HepG2 (cell line): Measurements from ENCODE around the gene UBE2Q1. TPM values are rescaled to one million over a fixed set of nuclear protein-coding genes. Genes with fewer than 3 reads are reported as not detected.

ENCODE experiments used
- ATAC-seq: fragments of 200-7000 bp; cut with Tn5 transposase; 3 replicates; pipeline ENCODE4 v1.9.1; 2020; ENCODE audit warnings: mild to moderate bottlenecking, moderate library complexity
- BruUV-seq: library from RNA; stranded (reverse); fragments of 400-500 nt; replicated peaks from 2 replicates; lab custom pipeline; 2021; lab: Mats Ljungman, UMichigan
- CTCF ChIA-PET: fragments of 300-600 bp; formaldehyde crosslinking; extraction: SDS; loops from one replicate; lab custom pipeline; 2021; ENCODE audit warnings: low total read pairs, inconsistent platforms, low intra/inter-chr PET ratio; lab: Yijun Ruan, JAX
- POLR2A ChIA-PET: fragments of 350-600 bp; sonication (Branson Sonifier 250); formaldehyde crosslinking; loops from one replicate; lab custom pipeline; 2020; ENCODE audit warnings: antibody characterized with exemption, inconsistent platforms; lab: Yijun Ruan, JAX
- DNase-seq: peaks from one replicate; pipeline ENCODE4 v3.0.0-alpha.2; 2015; ENCODE audit warnings: low spot score
- FAIRE-seq: peaks from 3 replicates; lab custom pipeline; 2011; peaks lifted over from hg19 to GRCh38; lab: Jason Lieb, UNC
- H2AFZ ChIP-seq: one replicate; pipeline ENCODE4 v1.6.1; 2011; ENCODE audit warnings: low read length, inconsistent platforms
- H3K27ac ChIP-seq: fragments of 300-600 bp; 3 replicates; pipeline ENCODE4 v1.8.0; 2011; ENCODE audit warnings: mixed run types, mild to moderate bottlenecking, mixed read lengths, low read length, inconsistent platforms; ENCODE audit not compliant: insufficient read depth; ENCODE audit errors: extremely low read length
- H3K27me3 ChIP-seq, 2 experiments: fragments of 200-600 bp in 1 of 2; 2 replicates in 1 of 2; 3 replicates in 1 of 2; pipeline versions ENCODE4 v1.6.0 to v1.8.0; 2011; ENCODE audit warnings: low read length in 2 of 2, mild to moderate bottlenecking in 2 of 2, moderate library complexity in 2 of 2, inconsistent platforms in 1 of 2; ENCODE audit not compliant: insufficient read depth in 2 of 2, control insufficient read depth in 1 of 2
- H3K36me3 ChIP-seq, 2 experiments: fragments of 200-600 bp in 1 of 2; replicated peaks in 1 of 2; 2 replicates in 1 of 2; 3 replicates in 1 of 2; pipeline versions ENCODE4 v1.5.1 to v1.8.0; 2011; ENCODE audit warnings: low read length in 2 of 2, inconsistent platforms in 1 of 2; ENCODE audit not compliant: insufficient read depth in 2 of 2, control insufficient read depth in 1 of 2
- H3K4me1 ChIP-seq: 2 replicates; pipeline ENCODE4 v1.5.1; 2012; ENCODE audit warnings: low read length, inconsistent platforms; ENCODE audit not compliant: insufficient read depth
- H3K4me2 ChIP-seq: 2 replicates; pipeline ENCODE4 v1.6.0; 2011; ENCODE audit warnings: low read depth, low read length, inconsistent platforms
- H3K4me3 ChIP-seq, 3 experiments: fragments of 200-600 bp in 1 of 3; sonication (generic), shearing (Covaris generic) in 1 of 3; replicated peaks in 1 of 3; 2 replicates each; pipeline ENCODE4 v1.5.1; 2011 to 2016; ENCODE audit warnings: low read length in 3 of 3, inconsistent platforms in 2 of 3, low read depth in 2 of 3, mild to moderate bottlenecking in 2 of 3, control low read depth in 1 of 3, mixed read lengths in 1 of 3; ENCODE audit not compliant: insufficient read depth in 1 of 3
- H3K79me2 ChIP-seq: one replicate; pipeline ENCODE4 v1.6.1; 2011; ENCODE audit warnings: low read length, inconsistent platforms; ENCODE audit not compliant: insufficient read depth
- H3K9ac ChIP-seq: 2 replicates; pipeline ENCODE4 v1.6.0; 2011; ENCODE audit warnings: mild to moderate bottlenecking, low read depth, low read length, inconsistent platforms; ENCODE audit not compliant: insufficient read depth
- H3K9me3 ChIP-seq: 2 replicates; pipeline ENCODE4 v1.5.1; 2012; ENCODE audit warnings: mild to moderate bottlenecking, low read length
- H4K20me1 ChIP-seq: 2 replicates; pipeline ENCODE4 v1.6.0; 2011; ENCODE audit warnings: inconsistent platforms, mild to moderate bottlenecking, low read length, moderate library complexity; ENCODE audit not compliant: insufficient read depth
- ARID3A ChIP-seq: IDR thresholded peaks from 2 replicates; pipeline ENCODE4 v1.6.1; 2012; ENCODE audit warnings: low read depth, low read length, improper control_type of control experiment
- CENPX ChIP-seq: sonication (generic); formaldehyde crosslinking; IDR thresholded peaks from 2 replicates; pipeline ENCODE4 v1.9.0; 2021; ENCODE audit warnings: mild to moderate bottlenecking, missing genetic modification reagents, moderate library complexity
- DMAP1 ChIP-seq: IDR thresholded peaks from 2 replicates; pipeline ENCODE4 v1.6.1; 2016
- EED ChIP-seq: sonication (generic); formaldehyde crosslinking; IDR thresholded peaks from 2 replicates; pipeline ENCODE4 v1.5.0; 2020; ENCODE audit warnings: mild to moderate bottlenecking, missing genetic modification reagents
- FIP1L1 ChIP-seq: fragments of 200-400 bp; formaldehyde crosslinking; IDR thresholded peaks from 2 replicates; pipeline ENCODE4 v1.6.1; 2018; ENCODE audit warnings: low read depth, mild to moderate bottlenecking, low read length, moderate library complexity, borderline replicate concordance; ENCODE audit not compliant: insufficient read depth
- KLF16 ChIP-seq, 2 experiments: sonication (generic) in 1 of 2; formaldehyde crosslinking in 1 of 2; IDR thresholded peaks; 2 replicates each; pipeline versions ENCODE4 v1.6.1 to v1.8.0; 2016 to 2023; ENCODE audit warnings: missing genetic modification reagents in 2 of 2, missing compliant biosample characterization in 1 of 2
- KLF6 ChIP-seq: IDR thresholded peaks from 2 replicates; pipeline ENCODE4 v1.8.0; 2016; ENCODE audit warnings: missing biosample characterization, missing genetic modification reagents
- PHF20 ChIP-seq: sonication (generic); formaldehyde crosslinking; IDR thresholded peaks from 2 replicates; pipeline ENCODE4 v1.5.0; 2020; ENCODE audit warnings: mild to moderate bottlenecking, missing genetic modification reagents
- U2AF1 ChIP-seq: fragments of 200-400 bp; formaldehyde crosslinking; optimal IDR thresholded peaks from 2 replicates; pipeline ENCODE3; 2017; ENCODE audit warnings: mild to moderate bottlenecking, low read depth, low read length
- ZFP36L2 ChIP-seq: sonication (generic); formaldehyde crosslinking; IDR thresholded peaks from 2 replicates; pipeline ENCODE4 v1.4.0; 2020; ENCODE audit warnings: missing genetic modification reagents
- ZNF350 ChIP-seq: sonication (generic); formaldehyde crosslinking; IDR thresholded peaks from 2 replicates; pipeline ENCODE4 v1.4.0; 2020; ENCODE audit warnings: mild to moderate bottlenecking, low read depth, missing genetic modification reagents, borderline replicate concordance
- ZNF431 ChIP-seq: sonication (generic); formaldehyde crosslinking; IDR thresholded peaks from 2 replicates; pipeline ENCODE4 v1.9.0; 2022; ENCODE audit warnings: missing genetic modification reagents, low read depth, mild to moderate bottlenecking, borderline replicate concordance
- ZNF772 ChIP-seq: sonication (generic); formaldehyde crosslinking; IDR thresholded peaks from 2 replicates; pipeline ENCODE4 v1.5.0; 2020; ENCODE audit warnings: mild to moderate bottlenecking, missing genetic modification reagents
- ZNF780A ChIP-seq: sonication (generic); formaldehyde crosslinking; IDR thresholded peaks from 2 replicates; pipeline ENCODE4 v1.8.0; 2022; ENCODE audit warnings: mild to moderate bottlenecking, missing genetic modification reagents, moderate library complexity
- WGBS: methylation state at CpG from one replicate; pipeline ENCODE4 v1.1.6; 2017; ENCODE audit warnings: low lambda C conversion rate; 5-methylcytosine and 5-hydroxymethylcytosine counted together
- in situ Hi-C: cut with HindIII; loops from 2 replicates; pipeline ENCODE4 v1.10.0; 2017; ENCODE audit warnings: low pct_unique_long_range_greater_than_20kb; ENCODE audit not compliant: extremely low pct_ligation_motif_present
- intact Hi-C: fragments of 100-400 bp; cut with micrococcal nuclease; formaldehyde crosslinking; loops from one replicate; pipeline ENCODE4 v1.10.0; 2022; ENCODE audit not compliant: unreplicated experiment
- polyA plus RNA-seq, 8 experiments: library from polyadenylated mRNA; depleted of rRNA in 3 of 8; stranded (reverse) in 7 of 8; unstranded in 1 of 8; fragments of >200 nt; fragmentation: Illumina TruSeq in 4 of 8; extraction: Trizol in 4 of 8; gene quantifications; 2 replicates each; pipeline versions ENCODE4 v1.2.1 to v1.2.3, GENCODE V29; 2011 to 2016; ENCODE audit warnings: low read depth in 4 of 8, missing spikeins in 1 of 8, mixed read lengths in 1 of 8; ENCODE audit not compliant: insufficient read depth in 1 of 8
- total RNA-seq, 5 experiments: library from RNA; depleted of rRNA; stranded (reverse); fragments of >200 nt; fragmentation: Illumina TruSeq; extraction: Trizol; gene quantifications; 2 replicates each; pipeline ENCODE4 v1.2.3, GENCODE V29; 2016; ENCODE audit warnings: low read depth in 1 of 5

The UBE2Q1 gene
- total and polyA plus RNA-seq, 2 of the 13 experiments (the other 11 are each of a cell fraction or from before 2014, with no cell fraction given) = 11.7 to 41.7 TPM

- no peak overlapping the region for H3K4me3 ChIP-seq
- H4K20me1 ChIP-seq = no peaks in the 10 kb centered on the region
- in situ Hi-C loops (no loop called here), intact Hi-C loops (no loop called here)
- no peak overlapping the region for H2AFZ ChIP-seq
- ChIA-PET POLR2A (no interaction called here), CTCF (no interaction called here)
- ATAC-seq = no peak
- no peak overlapping the region for H3K9ac ChIP-seq
- no peaks in the 10 kb centered on the region for H3K79me2 ChIP-seq
- H3K9me3 ChIP-seq = no peaks in the 10 kb centered on the region
- no peak for FAIRE-seq
- no peak overlapping the region for H3K27ac ChIP-seq
- TF ChIP-seq DMAP1 (CRISPR knock-in tag) (no peak), KLF6 (no peak), ZNF350 (CRISPR knock-in tag) (no peak), EED (no peak), ZFP36L2 (CRISPR knock-in tag) (no peak), PHF20 (CRISPR knock-in tag) (no peak), U2AF1 (no peak), KLF16 (CRISPR knock-in tag; IDR thresholded peaks at IDR 0.05) (no peak), ARID3A (no peak), ZNF772 (CRISPR knock-in tag) (no peak), ZNF431 (CRISPR knock-in tag) (no peak), FIP1L1 (no peak), CENPX (no peak), ZNF780A (CRISPR knock-in tag) (no peak)
- DNase-seq = no peak
- BruUV-seq = no TSS peak
- WGBS = 47% methylated on average over 8 of the region's 8 CpGs
- no peak overlapping the region for H3K4me2 ChIP-seq
- H3K36me3 ChIP-seq = no peaks in the 10 kb centered on the region
- peaks cover 4 to 26% of the 10 kb centered on the region in 2 experiments for H3K27me3 ChIP-seq
- H3K4me1 ChIP-seq = peaks cover 12% of the 10 kb centered on the region
These were observed 57.9 kb downstream of the UBE2Q1 start for GRCh38 chr1:154500533-154500932.
